Transverse colon (tissue), 4 donors: ENCODE results near the gene POC5. TPM values are rescaled to one million over a fixed set of nuclear protein-coding genes. Genes with fewer than 3 reads are reported as not detected.
"Not testable (repeated sequence)": the region's sequence is repeated elsewhere in the genome, so short reads cannot be mapped to it uniquely, and the experiment has no call there.

Experiments
- DNase-seq: peaks from one replicate; pipeline ENCODE4 v3.0.0-alpha.2; 2019
- H3K27ac ChIP-seq, 4 donors: fragments of 200-600 bp; sonication (generic); 2 replicates each; pipeline ENCODE4 v1.5.1; 2016 to 2018; ENCODE audit warnings: inconsistent platforms in 4 of 4
- H3K27me3 ChIP-seq: fragments of 200-600 bp; sonication (generic); 2 replicates; pipeline ENCODE4 v1.5.1; 2017; ENCODE audit warnings: inconsistent platforms
- H3K36me3 ChIP-seq, 4 donors: fragments of 200-600 bp; sonication (generic); 2 replicates each; pipeline ENCODE4 v1.5.1; 2017 to 2019; ENCODE audit warnings: inconsistent platforms in 4 of 4
- H3K4me1 ChIP-seq, 4 donors: fragments of 200-600 bp; sonication (generic); 2 replicates each; pipeline ENCODE4 v1.5.1; 2017 to 2020; ENCODE audit warnings: inconsistent platforms in 4 of 4
- H3K4me3 ChIP-seq, 4 donors: fragments of 200-600 bp; sonication (generic); 1 replicate in 1 of 4; 2 replicates in 3 of 4; pipeline versions ENCODE4 v1.5.1 to v1.6.1; 2017 to 2019; ENCODE audit warnings: inconsistent platforms in 4 of 4
- H3K9me3 ChIP-seq, 2 donors: fragments of 200-600 bp; sonication (generic); 2 replicates each; pipeline ENCODE4 v1.5.1; 2017 to 2019; ENCODE audit warnings: inconsistent platforms in 2 of 2
- EP300 ChIP-seq: sonication (generic); formaldehyde crosslinking; IDR thresholded peaks from one replicate; pipeline ENCODE4 v1.6.1; 2017; ENCODE audit warnings: antibody characterized with exemption, low read depth
- POLR2A ChIP-seq: fragments of 450-650 bp; IDR thresholded peaks from one replicate; pipeline ENCODE4 v1.6.1; 2016; ENCODE audit warnings: antibody characterized with exemption, mild to moderate bottlenecking, moderate library complexity
- POLR2AphosphoS5 ChIP-seq, 3 donors: sonication (generic); formaldehyde crosslinking; IDR thresholded peaks; one replicate each; pipeline ENCODE4 v1.6.1; 2016; ENCODE audit warnings: antibody characterized with exemption in 3 of 3
- WGBS, 2 donors: methylation state at CpG; one replicate each; pipeline ENCODE4 v1.1.5; 2018; ENCODE audit warnings: low coverage in 1 of 2; 5-methylcytosine and 5-hydroxymethylcytosine counted together
- in situ Hi-C, 4 donors: fragments of 200-750 bp; cut with MboI; loops; one replicate each; pipeline versions ENCODE4 v1.15.0 to v1.15.1; 2017; ENCODE audit warnings: low sequenced_read_pairs in 3 of 4, low pct_ligation_motif_present in 1 of 4, low pct_unique_long_range_greater_than_20kb in 1 of 4
- intact Hi-C: fragments of 100-400 bp; cut with DNase I; formaldehyde crosslinking; loops from one replicate; pipeline ENCODE4 v1.15.1; 2023; ENCODE audit warnings: low total_unique reads
- total RNA-seq, 4 donors: library from RNA; depleted of rRNA; stranded (reverse); fragments of >200 nt; gene quantifications; one replicate each; pipeline ENCODE4 v1.1.0, GENCODE V29; 2016
- TF ChIP-seq, protein P1 (sequence below), 5 experiments: fragments of 200-600 bp in 3 of 5; fragments of 450-650 bp in 2 of 5; sonication (generic) in 3 of 5; IDR thresholded peaks; 1 replicate in 2 of 5; 2 replicates in 3 of 5; pipeline ENCODE4 v1.5.1; 2016 to 2017; ENCODE audit warnings: antibody characterized with exemption in 5 of 5, inconsistent platforms in 3 of 5, mild to moderate bottlenecking in 2 of 5, moderate library complexity in 1 of 5

POC5 gene
- total RNA-seq, 4 donors from 2014 or later, result 5.8 to 13.5 (median 11.1) TPM

DNA sequence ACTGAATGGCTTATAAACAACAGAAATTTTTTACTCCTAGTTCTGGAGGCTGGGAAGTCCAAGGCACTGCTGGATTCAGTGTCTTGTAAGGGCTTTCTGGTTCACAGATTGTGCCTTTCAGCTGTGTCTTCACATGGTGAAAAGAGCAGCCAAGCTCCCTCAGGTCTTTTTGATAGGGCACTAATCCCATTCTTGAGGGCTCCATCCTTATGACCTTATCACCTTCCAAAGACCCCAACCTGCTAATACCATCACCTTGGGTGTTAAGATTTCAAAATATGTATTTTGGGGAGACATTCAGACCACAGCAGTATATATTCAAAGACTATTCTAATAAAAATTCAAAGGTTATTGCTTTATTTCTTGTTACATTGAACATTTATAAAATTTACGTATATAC is 16.5 kb upstream of the POC5 start:
- Histone ChIP-seq H3K4me1 (no peaks in the 10 kb centered on the region), H3K9me3 (no peaks in the 10 kb centered on the region), H3K36me3 (no peaks in the 10 kb centered on the region), H3K27me3 (no peaks in the 10 kb centered on the region), H3K27ac (no peak overlapping the region), H3K4me3 (no peak overlapping the region)
- WGBS, 2 donors, result 100% methylated on average over 1 of the region's 1 CpG
- DNase-seq, result no peak
- in situ Hi-C loops, result loop anchor here in 1 of 4 donors (25.0 kb wide), 1 partner anchor 529 kb away; no protein-coding TSS in a partner anchor
- intact Hi-C loops, result no loop called here
- TF ChIP-seq, protein P1, sequence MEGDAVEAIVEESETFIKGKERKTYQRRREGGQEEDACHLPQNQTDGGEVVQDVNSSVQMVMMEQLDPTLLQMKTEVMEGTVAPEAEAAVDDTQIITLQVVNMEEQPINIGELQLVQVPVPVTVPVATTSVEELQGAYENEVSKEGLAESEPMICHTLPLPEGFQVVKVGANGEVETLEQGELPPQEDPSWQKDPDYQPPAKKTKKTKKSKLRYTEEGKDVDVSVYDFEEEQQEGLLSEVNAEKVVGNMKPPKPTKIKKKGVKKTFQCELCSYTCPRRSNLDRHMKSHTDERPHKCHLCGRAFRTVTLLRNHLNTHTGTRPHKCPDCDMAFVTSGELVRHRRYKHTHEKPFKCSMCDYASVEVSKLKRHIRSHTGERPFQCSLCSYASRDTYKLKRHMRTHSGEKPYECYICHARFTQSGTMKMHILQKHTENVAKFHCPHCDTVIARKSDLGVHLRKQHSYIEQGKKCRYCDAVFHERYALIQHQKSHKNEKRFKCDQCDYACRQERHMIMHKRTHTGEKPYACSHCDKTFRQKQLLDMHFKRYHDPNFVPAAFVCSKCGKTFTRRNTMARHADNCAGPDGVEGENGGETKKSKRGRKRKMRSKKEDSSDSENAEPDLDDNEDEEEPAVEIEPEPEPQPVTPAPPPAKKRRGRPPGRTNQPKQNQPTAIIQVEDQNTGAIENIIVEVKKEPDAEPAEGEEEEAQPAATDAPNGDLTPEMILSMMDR (IDR thresholded peaks at IDR 0.05), result no peak
- TF ChIP-seq POLR2A (no peak), EP300 (no peak), POLR2AphosphoS5 (IDR thresholded peaks at IDR 0.05) (no peak)

DNA sequence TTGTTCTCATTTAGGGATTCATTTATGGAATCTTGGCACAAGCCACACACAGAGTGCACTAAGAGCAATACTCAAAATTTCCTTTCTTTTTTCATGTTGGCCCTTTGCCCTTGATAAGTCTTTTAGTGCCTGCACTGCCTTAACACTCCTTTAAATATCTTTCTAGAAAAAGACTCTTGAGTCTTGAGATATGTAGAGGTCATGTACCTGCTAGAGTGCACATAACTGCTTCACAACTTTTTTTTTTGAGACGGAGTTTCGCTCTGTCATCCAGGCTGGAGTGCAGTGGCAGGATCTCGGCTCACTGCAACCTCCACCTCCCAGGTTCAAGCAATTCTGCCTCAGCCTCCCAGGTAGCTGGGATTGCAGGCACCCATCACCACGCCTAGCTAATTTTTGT is 14.3 kb upstream of the POC5 start:
- H3K4me1 ChIP-seq, H3K4me3 ChIP-seq, intact Hi-C loops, H3K27ac ChIP-seq, DNase-seq, H3K9me3 ChIP-seq, H3K36me3 ChIP-seq, H3K27me3 ChIP-seq: not testable (repeated sequence)
- 91 to 100% methylated on average over 4 of the region's 4 CpGs for WGBS, 2 donors
- in situ Hi-C loops, result loop anchor here in 1 of 4 donors (25.0 kb wide), 1 partner anchor 531 kb away; no protein-coding TSS in a partner anchor

DNA sequence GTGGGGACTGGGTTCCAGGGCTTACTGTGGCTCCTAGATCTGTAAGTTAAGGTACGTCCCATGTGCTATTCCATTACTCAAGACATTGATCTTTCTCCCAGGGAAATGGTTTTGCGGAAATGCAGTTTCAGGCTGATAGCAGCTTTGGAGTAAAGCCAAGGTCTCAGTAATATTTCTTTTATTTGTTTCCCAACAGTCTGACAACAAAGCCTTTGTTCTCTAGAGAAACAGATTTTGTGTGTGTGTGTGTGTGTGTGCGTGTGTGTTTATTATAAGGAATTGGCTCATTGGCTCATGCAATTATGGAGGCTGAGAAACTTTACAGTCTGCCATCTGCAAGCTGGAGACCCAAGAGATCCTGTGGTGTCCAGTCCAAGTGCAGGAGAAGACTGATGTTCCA is 12.1 kb upstream of the POC5 start:
- Histone ChIP-seq H3K4me3 (no peak overlapping the region), H3K4me1 (no peaks in the 10 kb centered on the region), H3K9me3 (no peaks in the 10 kb centered on the region), H3K27ac (peak overlapping the region in 1 of 4 donors; percentile 18), H3K36me3 (no peaks in the 10 kb centered on the region), H3K27me3 (no peaks in the 10 kb centered on the region)
- intact Hi-C loops, result no loop called here
- peak; percentile 62 for DNase-seq
- in situ Hi-C loops, result loop anchor here in 1 of 4 donors (25.0 kb wide), 1 partner anchor 533 kb away; no protein-coding TSS in a partner anchor
- WGBS, 2 donors, result 50 to 60% methylated on average over 2 to 3 of the region's 3 CpGs
- TF ChIP-seq EP300, result no peak
- no peak for TF ChIP-seq POLR2A
- TF ChIP-seq POLR2AphosphoS5 (IDR thresholded peaks at IDR 0.05), result no peak
- TF ChIP-seq, protein P1 (IDR thresholded peaks at IDR 0.05), result no peak

DNA sequence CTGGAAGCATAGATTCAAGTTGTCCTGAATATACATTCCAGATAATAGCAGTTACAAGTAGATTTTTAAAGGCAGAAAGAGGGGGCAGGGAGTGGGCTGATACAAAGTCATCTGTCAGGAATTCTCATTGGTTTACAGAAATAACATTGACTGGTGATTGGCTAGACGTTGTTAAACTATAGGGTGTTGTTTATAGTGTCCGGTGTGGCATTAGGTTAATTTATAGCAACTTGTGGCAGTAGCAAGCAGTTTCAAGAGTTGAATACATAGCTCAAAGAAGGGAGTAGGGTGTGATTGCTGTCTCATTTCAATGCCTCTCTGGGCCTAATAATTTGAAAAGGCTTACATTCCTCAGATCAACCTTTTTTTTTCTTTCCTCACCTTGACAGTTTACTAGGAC is 10.7 kb upstream of the POC5 start:
- in situ Hi-C loops, result loop anchor here in 1 of 4 donors (25.0 kb wide), 1 partner anchor 534 kb away; no protein-coding TSS in a partner anchor

DNA sequence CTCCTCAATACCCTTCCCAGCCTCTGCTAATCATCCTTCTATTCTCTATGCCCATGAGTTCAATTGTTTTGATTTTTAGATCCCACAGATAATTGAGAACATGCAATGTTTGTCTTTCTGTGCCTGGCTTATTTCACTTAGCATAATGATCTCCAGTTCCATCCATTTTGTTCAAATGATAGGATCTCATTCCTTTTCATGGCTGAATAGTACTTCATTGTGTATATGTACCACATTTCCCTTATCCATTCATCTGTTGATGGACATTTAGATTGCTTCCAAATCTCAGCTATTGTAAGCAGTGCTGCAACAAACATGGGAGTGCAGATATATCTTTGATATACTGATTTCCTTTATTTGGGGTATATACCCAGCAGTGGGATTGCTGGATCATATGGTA is 9.0 kb upstream of the POC5 start:
- DNase-seq, H3K4me1 ChIP-seq, H3K27ac ChIP-seq, H3K27me3 ChIP-seq, H3K36me3 ChIP-seq, H3K9me3 ChIP-seq, intact Hi-C loops, H3K4me3 ChIP-seq: not testable (repeated sequence)
- in situ Hi-C loops, result loop anchor here in 1 of 4 donors (25.0 kb wide), 1 partner anchor 536 kb away; no protein-coding TSS in a partner anchor

More for the DNA sequence above, 10.7 kb upstream of the POC5 start:
- Histone ChIP-seq H3K4me1 (no peaks in the 10 kb centered on the region), H3K27me3 (no peaks in the 10 kb centered on the region), H3K36me3 (no peaks in the 10 kb centered on the region), H3K4me3 (no peak overlapping the region), H3K27ac (no peak overlapping the region), H3K9me3 (no peaks in the 10 kb centered on the region)
- DNase-seq, result no peak
- TF ChIP-seq, protein P1 (IDR thresholded peaks at IDR 0.05), result no peak
- no peak for TF ChIP-seq POLR2AphosphoS5 (IDR thresholded peaks at IDR 0.05)
- no peak for TF ChIP-seq EP300
- TF ChIP-seq POLR2A, result no peak
- WGBS, 2 donors, result 35 to 42% methylated on average over 2 of the region's 2 CpGs
- intact Hi-C loops, result no loop called here
